HL-60/S4 (cell line): ENCODE results near the gene M6PR.

Experiments
- in situ Hi-C: fragments of 300-500 bp; cut with MboI; formaldehyde crosslinking; loops from 2 replicates; pipeline ENCODE4 v1.14.3; 2022; ENCODE audit warnings: low sequenced_read_pairs

M6PR gene

GRCh38 chr12:8949342-8950220 lies at the start of gene M6PR:
Gene M6PR, minus strand, starts transcription at chr12:8949645. Its CDS starts 3,241 bp downstream, at chr12:8946404.
- in situ Hi-C loops = no loop called here

- in situ Hi-C loops = no loop called here
These were observed 47.4 kb upstream of the M6PR start for GRCh38 chr12:8996682-8997405.

GRCh38 chr12:8995021-8995775 lies 45.8 kb upstream of the M6PR start:
- in situ Hi-C loops = no loop called here

GRCh38 chr12:8993827-8994226 lies 44.4 kb upstream of the M6PR start:
- in situ Hi-C loops = no loop called here

- in situ Hi-C loops = no loop called here
These were observed 42.2 kb upstream of the M6PR start for GRCh38 chr12:8991371-8992345.

GRCh38 chr12:8989413-8989812 lies 40.0 kb upstream of the M6PR start, which contains the start of gene KLRG1:
Gene KLRG1, plus strand, starts transcription at chr12:8989546. Its CDS starts 90 bp downstream, at chr12:8989636.
- in situ Hi-C loops = no loop called here

GRCh38 chr12:8987685-8988084 lies 38.2 kb upstream of the M6PR start:
- in situ Hi-C loops = no loop called here

GRCh38 chr12:8987163-8987562 lies 37.7 kb upstream of the M6PR start:
- in situ Hi-C loops = no loop called here

GRCh38 chr12:8985213-8985754 lies 35.8 kb upstream of the M6PR start:
- in situ Hi-C loops = no loop called here

- in situ Hi-C loops = no loop called here
These were observed 30.7 kb upstream of the M6PR start for GRCh38 chr12:8980137-8980536.

GRCh38 chr12:8970432-8970831 lies 21.0 kb upstream of the M6PR start:
- in situ Hi-C loops = no loop called here

- in situ Hi-C loops = no loop called here
These were observed 20.5 kb upstream of the M6PR start for GRCh38 chr12:8969861-8970411.

- in situ Hi-C loops = no loop called here
These were observed 19.3 kb upstream of the M6PR start for GRCh38 chr12:8968761-8969160.

GRCh38 chr12:8960176-8960575 lies 10.7 kb upstream of the M6PR start:
- in situ Hi-C loops = no loop called here

GRCh38 chr12:8958066-8958465 lies 8.6 kb upstream of the M6PR start:
- in situ Hi-C loops = no loop called here

GRCh38 chr12:8957561-8957960 lies 8.1 kb upstream of the M6PR start:
- in situ Hi-C loops = no loop called here

GRCh38 chr12:8956772-8957171 lies 7.3 kb upstream of the M6PR start:
- in situ Hi-C loops = no loop called here

- in situ Hi-C loops = no loop called here
These were observed 6.6 kb upstream of the M6PR start for GRCh38 chr12:8956073-8956472.

- in situ Hi-C loops = no loop called here
These were observed 4.4 kb upstream of the M6PR start for GRCh38 chr12:8953773-8954402.
